Stimulated activated CD8-positive, alpha-beta memory T cell treated with anti-CD3 and anti-CD28 coated beads, Interleukin-7, amount 100 ng/mL, for 4 hours (primary cell): ENCODE results near the gene DDX17.
A peak's percentile ranks its signal among the peaks of the same experiment; 100 is the strongest.

ENCODE experiments used
- DNase-seq, 2 donors: peaks; one replicate each; pipeline ENCODE4 v3.0.0-alpha.2; 2020; ENCODE audit warnings: low read depth in 2 of 2

The DDX17 gene

GRCh38 chr22:38506118-38506962 lies at the start of gene DDX17:
Gene DDX17, minus strand, starts transcription at chr22:38506311.
- DNase-seq = peak; percentile 87 to 94

- no peak for DNase-seq
Observed at GRCh38 chr22:38554281-38554680, 48.2 kb upstream of the DDX17 start.

- DNase-seq = no peak
Observed at GRCh38 chr22:38549101-38549894, 43.2 kb upstream of the DDX17 start.

GRCh38 chr22:38540701-38541100 lies 34.6 kb upstream of the DDX17 start:
- no peak for DNase-seq

- no peak for DNase-seq
Observed at GRCh38 chr22:38531251-38531938, 25.3 kb upstream of the DDX17 start.

GRCh38 chr22:38524429-38524828 lies 18.3 kb upstream of the DDX17 start:
- no peak for DNase-seq

GRCh38 chr22:38523479-38523878 lies 17.4 kb upstream of the DDX17 start:
- no peak for DNase-seq

- no peak for DNase-seq
Observed at GRCh38 chr22:38523029-38523428, 16.9 kb upstream of the DDX17 start.

GRCh38 chr22:38519453-38520250 lies 13.5 kb upstream of the DDX17 start:
- no peak for DNase-seq

GRCh38 chr22:38518620-38519019 lies 12.5 kb upstream of the DDX17 start:
- no peak for DNase-seq

- peak in 1 of 2 donors; percentile 30 for DNase-seq
Observed at GRCh38 chr22:38513063-38513462, 7.0 kb upstream of the DDX17 start.

- DNase-seq = no peak
Observed at GRCh38 chr22:38510416-38510970, 4.4 kb upstream of the DDX17 start.

- peak in 1 of 2 donors; percentile 45 for DNase-seq
Observed at GRCh38 chr22:38505541-38506117, 482 bp downstream of the DDX17 start.

- peak; percentile 24 to 34 for DNase-seq
Observed at GRCh38 chr22:38504731-38505540, 1.2 kb downstream of the DDX17 start.

GRCh38 chr22:38503021-38503420 lies 3.1 kb downstream of the DDX17 start:
- DNase-seq = no peak

- DNase-seq = no peak
Observed at GRCh38 chr22:38501797-38502672, 4.1 kb downstream of the DDX17 start.

- no peak for DNase-seq
Observed at GRCh38 chr22:38497869-38498268, 8.2 kb downstream of the DDX17 start.

GRCh38 chr22:38494939-38495338 lies 11.2 kb downstream of the DDX17 start:
- DNase-seq = no peak

GRCh38 chr22:38494498-38494897 lies 11.6 kb downstream of the DDX17 start:
- no peak for DNase-seq
